GM23338 (cell line): Measurements from ENCODE around the gene RNASEH2A. TPM values are rescaled to one million over a fixed set of nuclear protein-coding genes. Genes with fewer than 3 reads are reported as not detected.

ENCODE experiments used
- ATAC-seq: fragments of 200-7000 bp; cut with Tn5 transposase; 3 replicates; pipeline ENCODE4 v1.9.1; 2020
- DNase-seq: peaks from one replicate; pipeline ENCODE4 v3.0.0-alpha.2; 2015; ENCODE audit warnings: low spot score
- H2AFZ ChIP-seq: fragments of 200-600 bp; sonication (generic); 2 replicates; pipeline ENCODE4 v1.8.0; 2016; ENCODE audit warnings: antibody characterized with exemption, mild to moderate bottlenecking, moderate library complexity
- H3F3A ChIP-seq: fragments of 200-600 bp; sonication (generic); replicated peaks from 2 replicates; pipeline ENCODE4 v1.8.0; 2017; ENCODE audit warnings: antibody characterized with exemption, mixed run types, low read depth
- H3K27ac ChIP-seq: fragments of 200-600 bp; sonication (generic); 2 replicates; pipeline ENCODE4 v1.6.1; 2016; ENCODE audit warnings: low read depth
- H3K27me3 ChIP-seq: fragments of 200-600 bp; sonication (generic); 2 replicates; pipeline ENCODE4 v1.8.0; 2016; ENCODE audit warnings: mild to moderate bottlenecking, mixed run types, moderate library complexity; ENCODE audit not compliant: insufficient read depth
- H3K36me3 ChIP-seq: fragments of 200-600 bp; sonication (generic); 2 replicates; pipeline ENCODE4 v1.8.0; 2016; ENCODE audit warnings: mild to moderate bottlenecking; ENCODE audit not compliant: insufficient read depth
- H3K4me1 ChIP-seq: fragments of 200-600 bp; sonication (generic); 2 replicates; pipeline ENCODE4 v1.8.0; 2016; ENCODE audit warnings: mild to moderate bottlenecking, moderate library complexity; ENCODE audit not compliant: insufficient read depth
- H3K4me2 ChIP-seq: fragments of 200-600 bp; sonication (generic); 2 replicates; pipeline ENCODE4 v1.7.1; 2017; ENCODE audit warnings: mixed run types
- H3K4me3 ChIP-seq: fragments of 200-600 bp; sonication (generic); 2 replicates; pipeline ENCODE4 v1.6.1; 2016; ENCODE audit warnings: mixed run types
- H3K79me2 ChIP-seq: fragments of 200-600 bp; sonication (generic); replicated peaks from 2 replicates; pipeline ENCODE4 v1.8.0; 2017; ENCODE audit warnings: mild to moderate bottlenecking; ENCODE audit not compliant: insufficient read depth
- H3K9me2 ChIP-seq: fragments of 200-600 bp; sonication (generic); 2 replicates; pipeline ENCODE4 v1.8.0; 2017; ENCODE audit not compliant: insufficient read depth
- H4K20me1 ChIP-seq: fragments of 200-600 bp; sonication (generic); replicated peaks from 2 replicates; pipeline ENCODE4 v1.8.0; 2017; ENCODE audit warnings: mild to moderate bottlenecking; ENCODE audit not compliant: insufficient read depth
- H3K27ac Mint-ChIP-seq: 2 replicates; pipeline ENCODE4 v1.8.0; 2020; ENCODE audit warnings: inconsistent platforms, mild to moderate bottlenecking, moderate library complexity, mixed read lengths
- H3K27me3 Mint-ChIP-seq: 3 replicates; pipeline ENCODE4 v1.8.0; 2022; ENCODE audit warnings: low read depth, mild to moderate bottlenecking, moderate library complexity, mixed read lengths, inconsistent platforms; ENCODE audit not compliant: insufficient read depth, poor library complexity
- H3K36me3 Mint-ChIP-seq: 3 replicates; pipeline ENCODE4 v1.8.0; 2021; ENCODE audit warnings: low read depth, mild to moderate bottlenecking, inconsistent platforms, moderate library complexity, mixed read lengths
- H3K4me1 Mint-ChIP-seq: 3 replicates; pipeline ENCODE4 v1.8.0; 2020; ENCODE audit warnings: mild to moderate bottlenecking, inconsistent platforms, mixed read lengths
- H3K4me3 Mint-ChIP-seq: 3 replicates; pipeline ENCODE4 v1.8.0; 2021; ENCODE audit warnings: moderate library complexity, mild to moderate bottlenecking, inconsistent platforms, mixed read lengths
- H3K9me3 Mint-ChIP-seq: 3 replicates; pipeline ENCODE4 v1.8.0; 2020; ENCODE audit warnings: moderate library complexity, mild to moderate bottlenecking, inconsistent platforms, mixed read lengths
- CREB1 ChIP-seq: fragments of 250-450 bp; sonication (Bioruptor Pico); IDR thresholded peaks from 2 replicates; pipeline ENCODE4 v1.5.0; 2020; ENCODE audit warnings: low read depth, mild to moderate bottlenecking, moderate library complexity
- CTCF ChIP-seq, 2 experiments: fragments of 200-600 bp in 1 of 2; sonication (generic) in 1 of 2; conservative IDR thresholded peaks; 2 replicates each; pipeline versions ENCODE4 v1.5.1 to v1.6.1; 2016 to 2017; ENCODE audit warnings: antibody characterized with exemption in 2 of 2, low read depth in 2 of 2, mild to moderate bottlenecking in 2 of 2, moderate library complexity in 1 of 2
- POLR2AphosphoS5 ChIP-seq: IDR thresholded peaks from 2 replicates; pipeline ENCODE4 v1.6.1; 2016; ENCODE audit warnings: antibody characterized with exemption, low read depth
- REST ChIP-seq: IDR thresholded peaks from one replicate; pipeline ENCODE4 v1.6.1; 2018; ENCODE audit warnings: antibody characterized with exemption; ENCODE audit not compliant: unreplicated experiment
- STAT1 ChIP-seq: IDR thresholded peaks from one replicate; pipeline ENCODE4 v1.6.1; 2016; ENCODE audit warnings: antibody characterized with exemption; ENCODE audit not compliant: unreplicated experiment
- ZNF462 ChIP-seq: fragments of 250-450 bp; sonication (Bioruptor Pico); IDR thresholded peaks from 2 replicates; pipeline ENCODE4 v1.5.0; 2020; ENCODE audit warnings: mild to moderate bottlenecking, moderate library complexity
- polyA plus RNA-seq: library from polyadenylated mRNA; unstranded; fragments of >200 nt; fragmentation: Nextera tagmentation; extraction: Ambion mirVana; gene quantifications from 2 replicates; pipeline ENCODE4 v1.2.1, GENCODE V29; 2016
- total RNA-seq: library from RNA; depleted of rRNA; stranded (reverse); fragments of >200 nt; shearing (Covaris generic); gene quantifications from 2 replicates; pipeline ENCODE4 v1.2.3, GENCODE V29; 2014

The RNASEH2A gene
- total and polyA plus RNA-seq, 2 experiments from 2014 or later: 39.4 to 68.2 TPM

DNA sequence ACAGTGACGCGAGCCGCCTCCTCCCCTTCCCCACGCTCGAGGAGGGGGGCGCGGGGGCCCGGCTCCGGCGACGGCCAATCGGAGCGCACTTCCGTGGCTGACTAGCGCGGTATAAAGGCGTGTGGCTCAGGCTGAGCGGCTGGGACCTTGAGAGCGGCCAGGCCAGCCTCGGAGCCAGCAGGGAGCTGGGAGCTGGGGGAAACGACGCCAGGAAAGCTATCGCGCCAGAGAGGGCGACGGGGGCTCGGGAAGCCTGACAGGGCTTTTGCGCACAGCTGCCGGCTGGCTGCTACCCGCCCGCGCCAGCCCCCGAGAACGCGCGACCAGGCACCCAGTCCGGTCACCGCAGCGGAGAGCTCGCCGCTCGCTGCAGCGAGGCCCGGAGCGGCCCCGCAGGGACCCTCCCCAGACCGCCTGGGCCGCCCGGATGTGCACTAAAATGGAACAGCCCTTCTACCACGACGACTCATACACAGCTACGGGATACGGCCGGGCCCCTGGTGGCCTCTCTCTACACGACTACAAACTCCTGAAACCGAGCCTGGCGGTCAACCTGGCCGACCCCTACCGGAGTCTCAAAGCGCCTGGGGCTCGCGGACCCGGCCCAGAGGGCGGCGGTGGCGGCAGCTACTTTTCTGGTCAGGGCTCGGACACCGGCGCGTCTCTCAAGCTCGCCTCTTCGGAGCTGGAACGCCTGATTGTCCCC is 14.9 kb upstream of the RNASEH2A start, which contains the start of gene JUNB:
Gene JUNB, plus strand, starts transcription at position 142 of the 706 bp plus-strand sequence. Its CDS starts 286 bp downstream, at position 428.
- DNase-seq: peak; percentile 87
- H3K36me3 Mint-ChIP-seq: peaks cover 4% of the 10 kb centered on the region; the same call in 2 of the 3 replicates
- H3K79me2 ChIP-seq: no peaks in the 10 kb centered on the region
- peak within 1 kb of the TSS; percentile 85 for H3K4me3 Mint-ChIP-seq
- H3K4me1 ChIP-seq: peaks cover 42% of the 10 kb centered on the region
- H3K36me3 ChIP-seq: no peaks in the 10 kb centered on the region
- H3K27ac ChIP-seq: peak within 1 kb of the TSS; percentile 87
- no peaks in the 10 kb centered on the region for H3K9me2 ChIP-seq
- peaks cover 3% of the 10 kb centered on the region; the same call in 2 of the 3 replicates for H3K9me3 Mint-ChIP-seq
- peaks cover 46% of the 10 kb centered on the region for H3K27me3 Mint-ChIP-seq
- H3K4me2 ChIP-seq: peak within 1 kb of the TSS; percentile 96
- no peak within 1 kb of the TSS for H3K27ac Mint-ChIP-seq
- H2AFZ ChIP-seq: peak within 1 kb of the TSS; percentile 78
- H4K20me1 ChIP-seq: no peaks in the 10 kb centered on the region
- H3K4me3 ChIP-seq: peak within 1 kb of the TSS; percentile 83
- peaks cover 27% of the 10 kb centered on the region for H3K27me3 ChIP-seq
- peak; percentile 97 for TF ChIP-seq POLR2AphosphoS5
- no peak for TF ChIP-seq CTCF (conservative IDR thresholded peaks at IDR 0.05; ENCODE audit: low read depth in 2 of 2)
- peaks cover 29% of the 10 kb centered on the region; the same call in 1 of the 2 replicates for H3F3A ChIP-seq
- peak; percentile 20 for ATAC-seq
- H3K4me1 Mint-ChIP-seq: peaks cover 36% of the 10 kb centered on the region

- H3K27me3 ChIP-seq: peaks cover 27% of the 10 kb centered on the region
- peaks cover 42% of the 10 kb centered on the region for H3K4me1 ChIP-seq
- Mint-ChIP-seq H3K9me3 (peaks cover 3% of the 10 kb centered on the region; the same call in 2 of the 3 replicates), H3K4me3 (peak overlapping the region; percentile 85), H3K36me3 (peaks cover 12% of the 10 kb centered on the region), H3K27ac (no peak overlapping the region), H3K27me3 (peaks cover 46% of the 10 kb centered on the region), H3K4me1 (peaks cover 38% of the 10 kb centered on the region)
- H4K20me1 ChIP-seq: no peaks in the 10 kb centered on the region
- no peaks in the 10 kb centered on the region for H3K9me2 ChIP-seq
- no peaks in the 10 kb centered on the region for H3K79me2 ChIP-seq
- DNase-seq: peak; percentile 94
- H3F3A ChIP-seq: peaks cover 34% of the 10 kb centered on the region
- H3K4me2 ChIP-seq: peak overlapping the region; percentile 96
- H3K27ac ChIP-seq: peak overlapping the region; percentile 90; the same call in 1 of the 2 replicates
- no peaks in the 10 kb centered on the region for H3K36me3 ChIP-seq
- H2AFZ ChIP-seq: peak overlapping the region; percentile 47; the same call in 1 of the 2 replicates
- peak overlapping the region; percentile 83 for H3K4me3 ChIP-seq
- ATAC-seq: peak; percentile 1
- TF ChIP-seq CREB1 (CRISPR knock-in tag): peak; percentile 7
- no peak for TF ChIP-seq ZNF462
- 0 out of 2 replicates have a peak, but pooled peaks have one; percentile 52 for TF ChIP-seq POLR2AphosphoS5
- no peak for TF ChIP-seq STAT1
- TF ChIP-seq REST: no peak
These were observed 14.1 kb upstream of the RNASEH2A start for GRCh38 chr19:12792051-12792852.
